Vagina (tissue), 2 donors: ENCODE results near the gene PRELID3B. TPM values are rescaled to one million over a fixed set of nuclear protein-coding genes. Genes with fewer than 3 reads are reported as not detected.
"Not testable (repeated sequence)": the region's sequence is repeated elsewhere in the genome, so short reads cannot be mapped to it uniquely, and the experiment has no call there.

Experiments used
- DNase-seq, 2 donors: peaks; one replicate each; pipeline ENCODE4 v3.0.0-alpha.2; 2017; ENCODE audit errors: extremely low spot score in 2 of 2
- H3K27ac ChIP-seq: fragments of 200-600 bp; sonication (generic); one replicate; pipeline ENCODE4 v1.5.1; 2019
- H3K27me3 ChIP-seq: fragments of 200-600 bp; sonication (generic); one replicate; pipeline ENCODE4 v1.5.1; 2019
- H3K36me3 ChIP-seq, 2 donors: fragments of 200-600 bp; sonication (generic); one replicate each; pipeline ENCODE4 v1.5.1; 2017 to 2019
- H3K4me1 ChIP-seq: fragments of 200-600 bp; sonication (generic); one replicate; pipeline ENCODE4 v1.5.1; 2019
- H3K4me3 ChIP-seq, 2 donors: fragments of 200-600 bp; sonication (generic); 1 replicate in 1 of 2; 2 replicates in 1 of 2; pipeline ENCODE4 v1.5.1; 2016 to 2019
- H3K9me3 ChIP-seq: fragments of 200-600 bp; sonication (generic); one replicate; pipeline ENCODE4 v1.5.1; 2019
- CTCF ChIP-seq, 3 experiments: fragments of 450-650 bp in 2 of 3; fragments of 200-600 bp in 1 of 3; sonication (generic) in 1 of 3; IDR thresholded peaks; one replicate each; pipeline ENCODE4 v1.5.1; 2017 to 2019; ENCODE audit warnings: antibody characterized with exemption in 3 of 3, mild to moderate bottlenecking in 2 of 3, moderate library complexity in 2 of 3
- POLR2A ChIP-seq, 2 donors: fragments of 450-650 bp; IDR thresholded peaks; one replicate each; pipeline ENCODE4 v1.6.1; 2017; ENCODE audit warnings: antibody characterized with exemption in 2 of 2, mild to moderate bottlenecking in 2 of 2, moderate library complexity in 2 of 2
- POLR2AphosphoS5 ChIP-seq, 2 donors: sonication (generic); formaldehyde crosslinking; IDR thresholded peaks; one replicate each; pipeline ENCODE4 v1.9.0; 2017; ENCODE audit warnings: antibody characterized with exemption in 2 of 2, mild to moderate bottlenecking in 2 of 2, low read depth in 1 of 2; ENCODE audit not compliant: insufficient read depth in 1 of 2
- intact Hi-C: fragments of 100-400 bp; cut with DNase I; formaldehyde crosslinking; loops from one replicate; pipeline ENCODE4 v1.15.1; 2023
- total RNA-seq: library from RNA; depleted of rRNA; stranded (reverse); fragments of >200 nt; gene quantifications from one replicate; pipeline ENCODE4 v1.2.3, GENCODE V29; 2016

Gene PRELID3B
- total RNA-seq, 1 donor from 2014 or later: 73.4 TPM

- Histone ChIP-seq H3K27me3 (no peaks in the 10 kb centered on the region), H3K4me3 (no peak overlapping the region), H3K9me3 (no peaks in the 10 kb centered on the region), H3K36me3 (no peaks in the 10 kb centered on the region), H3K4me1 (peaks cover 32% of the 10 kb centered on the region), H3K27ac (no peak overlapping the region)
- intact Hi-C loops: loop anchor here (5.0 kb wide), 1 partner anchor 62 kb away; the partner anchor contains the start of gene NELFCD
- TF ChIP-seq POLR2A (IDR thresholded peaks at IDR 0.05) (no peak), POLR2AphosphoS5 (IDR thresholded peaks at IDR 0.05; ENCODE audit: insufficient read depth in 1 of 2, low read depth in 1 of 2) (no peak), CTCF (IDR thresholded peaks at IDR 0.05) (no peak)
- DNase-seq: no peak
Measured at GRCh38 chr20:59044796-59045195, 2.2 kb upstream of the PRELID3B start.

- no peak for DNase-seq
- Histone ChIP-seq H3K4me3 (no peak overlapping the region), H3K9me3 (no peaks in the 10 kb centered on the region), H3K4me1 (peaks cover 33% of the 10 kb centered on the region), H3K27ac (no peak overlapping the region), H3K36me3 (no peaks in the 10 kb centered on the region), H3K27me3 (no peaks in the 10 kb centered on the region)
- TF ChIP-seq CTCF (IDR thresholded peaks at IDR 0.05): no peak
- no peak for TF ChIP-seq POLR2AphosphoS5 (IDR thresholded peaks at IDR 0.05; ENCODE audit: insufficient read depth in 1 of 2, low read depth in 1 of 2)
- TF ChIP-seq POLR2A (IDR thresholded peaks at IDR 0.05): no peak
- intact Hi-C loops: loop anchor here (5.0 kb wide), 1 partner anchor 62 kb away; the partner anchor contains the start of gene NELFCD
Measured at GRCh38 chr20:59044295-59044694, 1.7 kb upstream of the PRELID3B start.

GRCh38 chr20:59043698-59044097, 1.1 kb upstream of the PRELID3B start:
- intact Hi-C loops: loop anchor here (5.0 kb wide), 1 partner anchor 61 kb away; the partner anchor contains the start of gene NELFCD
- no peak for DNase-seq
- Histone ChIP-seq H3K4me1 (peaks cover 33% of the 10 kb centered on the region), H3K27me3 (no peaks in the 10 kb centered on the region), H3K27ac (peak overlapping the region; percentile 58), H3K4me3 (no peak overlapping the region), H3K9me3 (no peaks in the 10 kb centered on the region), H3K36me3 (no peaks in the 10 kb centered on the region)
- TF ChIP-seq POLR2A (IDR thresholded peaks at IDR 0.05): no peak
- peak in 1 of 2 donors; percentile 36 for TF ChIP-seq POLR2AphosphoS5 (IDR thresholded peaks at IDR 0.05; ENCODE audit: insufficient read depth in 1 of 2, low read depth in 1 of 2)

- Histone ChIP-seq H3K4me1 (peaks cover 33% of the 10 kb centered on the region), H3K27me3 (no peaks in the 10 kb centered on the region), H3K27ac (peak overlapping the region; percentile 88), H3K9me3 (no peaks in the 10 kb centered on the region), H3K4me3 (peak overlapping the region; percentile 73 to 91), H3K36me3 (peaks cover 0 to 3% of the 10 kb centered on the region in 2 donors)
- TF ChIP-seq POLR2A (IDR thresholded peaks at IDR 0.05) (no peak), POLR2AphosphoS5 (IDR thresholded peaks at IDR 0.05; ENCODE audit: insufficient read depth in 1 of 2, low read depth in 1 of 2) (peak in 1 of 2 donors; percentile 22), CTCF (IDR thresholded peaks at IDR 0.05) (peak in 1 of 3 experiments; percentile 20)
- no peak for DNase-seq
- intact Hi-C loops: loop anchor here (5.0 kb wide), 1 partner anchor 61 kb away; the partner anchor contains the start of gene NELFCD
Measured at GRCh38 chr20:59042796-59043631, 428 bp upstream of the PRELID3B start.

- H3K4me1 ChIP-seq: peaks cover 33% of the 10 kb centered on the region
- not testable (repeated sequence) for H3K27ac ChIP-seq, H3K9me3 ChIP-seq, DNase-seq, H3K27me3 ChIP-seq
- H3K36me3 ChIP-seq: peaks cover 0 to 19% of the 10 kb centered on the region in 2 donors
- intact Hi-C loops: loop anchor here (5.0 kb wide), 1 partner anchor 59 kb away; the partner anchor contains the start of gene NELFCD
- H3K4me3 ChIP-seq: peak overlapping the region; percentile 73 to 91
Measured at GRCh38 chr20:59041487-59041886, 1.1 kb downstream of the PRELID3B start.
